ENCODE data around the gene LRP1B.
A peak's percentile ranks its signal among the peaks of the same experiment; 100 is the strongest.

LRP1B gene

DNA sequence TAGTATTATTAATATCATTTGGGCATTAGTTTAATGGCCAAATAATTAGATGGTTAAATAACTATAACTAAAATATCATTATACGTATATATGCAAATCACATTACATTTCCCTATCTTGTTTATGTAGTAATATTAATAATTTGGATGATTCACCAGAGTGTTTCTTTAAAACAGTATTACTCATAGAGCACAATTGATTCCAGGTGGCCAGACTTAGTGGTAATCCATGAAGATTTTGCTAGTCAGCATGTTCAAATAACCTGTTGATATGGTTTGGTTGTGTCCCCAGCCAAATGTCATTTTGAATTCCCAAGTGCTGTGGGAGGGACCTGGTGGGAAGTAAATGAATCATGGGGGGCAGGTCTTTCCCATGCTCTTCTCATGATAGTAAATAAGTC, 782.3 kb downstream of the LRP1B start:
- Histone ChIP-seq H3K56ac (ENCODE audit: low read length) (no peak overlapping the region), H2BK120ac (ENCODE audit: low read depth, low read length) (no peak overlapping the region), H3K79me2 (ENCODE audit: control insufficient read depth, insufficient read depth, low read length) (no peaks in the 10 kb centered on the region), H3K27ac (ENCODE audit: low read depth, low read length) (no peak overlapping the region), H4K8ac (ENCODE audit: low read depth, low read length) (no peak overlapping the region), H3K9ac (ENCODE audit: low read length) (no peak overlapping the region), H4K5ac (ENCODE audit: low read length) (no peak overlapping the region), H3K4me2 (ENCODE audit: low read length) (no peak overlapping the region), H3K23ac (ENCODE audit: low read length) (no peak overlapping the region), H3K4me3 (ENCODE audit: low read length) (no peak overlapping the region), H3K36me3 (ENCODE audit: control insufficient read depth, insufficient read depth, low read length) (no peaks in the 10 kb centered on the region), H3K79me1 (ENCODE audit: low read length) (no peaks in the 10 kb centered on the region), H2BK5ac (ENCODE audit: low read length) (no peak overlapping the region), H3K18ac (ENCODE audit: low read length) (no peak overlapping the region), H3K4ac (ENCODE audit: low read depth, low read length) (no peak overlapping the region), H2AK5ac (ENCODE audit: low read length) (no peak overlapping the region), H3K27me3 (ENCODE audit: insufficient read depth, low read length, poor library complexity) (no peaks in the 10 kb centered on the region), H2BK15ac (replicated peaks; ENCODE audit: low read depth) (no peak overlapping the region), H3K4me1 (ENCODE audit: control insufficient read depth, low read depth, low read length) (no peaks in the 10 kb centered on the region)
- no peak for DNase-seq
- WGBS (ENCODE audit: extremely low coverage, insufficient coverage, low lambda C conversion rate): no CpG with 5 or more reads among the region's 1 CpG

DNA sequence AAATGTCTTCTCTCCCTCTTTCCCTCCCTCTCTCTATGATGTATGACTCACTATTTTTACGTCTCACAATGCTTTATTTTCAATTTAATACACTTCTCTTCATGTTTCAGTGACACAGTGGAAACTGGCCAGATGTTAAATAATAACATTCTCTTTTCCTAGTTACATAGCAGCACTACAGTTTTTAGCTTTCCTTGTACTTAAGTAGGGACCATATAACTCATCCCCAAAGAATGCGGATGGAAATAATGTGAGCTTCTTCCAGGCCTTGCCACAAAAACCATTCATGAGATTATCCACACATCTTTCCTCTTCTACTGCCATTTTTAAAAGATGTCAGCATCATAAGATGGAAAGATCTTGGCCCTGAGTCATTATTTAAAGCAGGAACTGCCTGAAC, 789.4 kb downstream of the LRP1B start:
- no peaks in the 10 kb centered on the region for H3K79me2 ChIP-seq (ENCODE audit: control insufficient read depth, insufficient read depth, low read length)
- no peak overlapping the region for H2AK5ac ChIP-seq (ENCODE audit: low read length)
- no peaks in the 10 kb centered on the region for H3K79me1 ChIP-seq (ENCODE audit: low read length)
- H3K56ac ChIP-seq (ENCODE audit: low read length): no peak overlapping the region
- no peak overlapping the region for H4K5ac ChIP-seq (ENCODE audit: low read length)
- H3K4me2 ChIP-seq (ENCODE audit: low read length): no peak overlapping the region
- no peak overlapping the region for H2BK120ac ChIP-seq (ENCODE audit: low read depth, low read length)
- H3K36me3 ChIP-seq (ENCODE audit: control insufficient read depth, insufficient read depth, low read length): no peaks in the 10 kb centered on the region
- H3K27me3 ChIP-seq (ENCODE audit: insufficient read depth, low read length, poor library complexity): no peaks in the 10 kb centered on the region
- H3K4me3 ChIP-seq (ENCODE audit: low read length): no peak overlapping the region
- H3K27ac ChIP-seq (ENCODE audit: low read depth, low read length): no peak overlapping the region
- no peak overlapping the region for H3K9ac ChIP-seq (ENCODE audit: low read length)
- H3K18ac ChIP-seq (ENCODE audit: low read length): no peak overlapping the region
- no peak overlapping the region for H2BK5ac ChIP-seq (ENCODE audit: low read length)
- H4K8ac ChIP-seq (ENCODE audit: low read depth, low read length): no peak overlapping the region
- DNase-seq: peak; percentile 13
- H3K4ac ChIP-seq (ENCODE audit: low read depth, low read length): no peak overlapping the region
- no peak overlapping the region for H3K23ac ChIP-seq (ENCODE audit: low read length)
- H3K4me1 ChIP-seq (ENCODE audit: control insufficient read depth, low read depth, low read length): no peaks in the 10 kb centered on the region
- WGBS (ENCODE audit: extremely low coverage, insufficient coverage, low lambda C conversion rate): no CpG with 5 or more reads among the region's 2 CpGs
- no peak overlapping the region for H2BK15ac ChIP-seq (replicated peaks; ENCODE audit: low read depth)

DNA sequence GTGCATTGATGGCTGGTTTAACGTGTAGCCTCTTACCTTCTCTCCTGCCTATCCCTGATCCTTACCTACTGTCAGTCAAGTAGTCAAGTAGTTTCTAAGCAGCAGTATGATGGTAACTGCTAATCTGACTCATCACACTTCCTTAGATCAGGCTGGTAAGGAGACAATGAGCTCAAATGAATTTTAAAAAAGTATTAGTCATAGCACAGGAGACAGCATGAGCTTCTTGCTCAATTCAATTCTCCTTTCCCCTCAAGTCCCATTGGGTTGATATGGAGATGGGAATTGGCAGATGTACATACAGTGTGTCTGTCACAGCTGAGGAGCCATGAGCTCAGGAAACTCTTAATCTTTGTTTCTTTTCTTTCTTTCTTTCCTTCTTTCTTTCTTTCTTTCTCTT, 799.7 kb downstream of the LRP1B start:
- Histone ChIP-seq H3K79me2 (ENCODE audit: control insufficient read depth, insufficient read depth, low read length) (no peaks in the 10 kb centered on the region), H3K9ac (ENCODE audit: low read length) (no peak overlapping the region), H3K23ac (ENCODE audit: low read length) (no peak overlapping the region), H3K4me2 (ENCODE audit: low read length) (no peak overlapping the region), H3K27me3 (ENCODE audit: insufficient read depth, low read length, poor library complexity) (no peaks in the 10 kb centered on the region), H4K5ac (ENCODE audit: low read length) (no peak overlapping the region), H2BK5ac (ENCODE audit: low read length) (no peak overlapping the region), H3K4me1 (ENCODE audit: control insufficient read depth, low read depth, low read length) (no peaks in the 10 kb centered on the region), H2BK120ac (ENCODE audit: low read depth, low read length) (no peak overlapping the region), H3K18ac (ENCODE audit: low read length) (no peak overlapping the region), H3K79me1 (ENCODE audit: low read length) (no peaks in the 10 kb centered on the region), H2BK15ac (replicated peaks; ENCODE audit: low read depth) (no peak overlapping the region), H3K4me3 (ENCODE audit: low read length) (no peak overlapping the region), H3K27ac (ENCODE audit: low read depth, low read length) (no peak overlapping the region), H3K4ac (ENCODE audit: low read depth, low read length) (no peak overlapping the region), H2AK5ac (ENCODE audit: low read length) (no peak overlapping the region), H3K36me3 (ENCODE audit: control insufficient read depth, insufficient read depth, low read length) (no peaks in the 10 kb centered on the region), H3K56ac (ENCODE audit: low read length) (no peak overlapping the region), H4K8ac (ENCODE audit: low read depth, low read length) (no peak overlapping the region)
- WGBS (ENCODE audit: extremely low coverage, insufficient coverage, low lambda C conversion rate): no CpG with 5 or more reads among the region's 1 CpG
- peak; percentile 36 for DNase-seq

DNA sequence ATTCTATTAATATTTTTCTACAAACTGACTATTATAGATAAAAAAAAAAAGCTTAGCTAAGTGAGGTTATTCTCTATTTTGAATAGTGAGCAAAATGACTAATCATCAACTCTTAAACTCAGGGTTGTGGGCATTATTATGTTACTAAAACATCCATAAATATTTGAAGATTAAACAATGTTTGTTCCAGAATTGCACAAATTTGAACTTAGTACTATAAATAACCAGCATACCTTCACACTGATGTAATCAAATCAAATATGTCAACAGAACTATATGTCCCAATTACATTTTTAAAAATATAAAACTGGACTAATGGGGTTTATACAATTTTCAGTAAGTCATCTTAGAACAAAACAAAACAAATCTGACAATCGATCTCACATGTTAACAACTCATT, 800.9 kb downstream of the LRP1B start:
- H3K4me1 ChIP-seq (ENCODE audit: control insufficient read depth, low read depth, low read length): no peaks in the 10 kb centered on the region
- WGBS (ENCODE audit: extremely low coverage, insufficient coverage, low lambda C conversion rate): no CpG with 5 or more reads among the region's 1 CpG
- H3K36me3 ChIP-seq (ENCODE audit: control insufficient read depth, insufficient read depth, low read length): no peaks in the 10 kb centered on the region
- no peak overlapping the region for H2BK120ac ChIP-seq (ENCODE audit: low read depth, low read length)
- H3K56ac ChIP-seq (ENCODE audit: low read length): no peak overlapping the region
- no peak overlapping the region for H3K9ac ChIP-seq (ENCODE audit: low read length)
- H3K18ac ChIP-seq (ENCODE audit: low read length): no peak overlapping the region
- H4K5ac ChIP-seq (ENCODE audit: low read length): no peak overlapping the region
- no peak for DNase-seq
- no peak overlapping the region for H2BK15ac ChIP-seq (replicated peaks; ENCODE audit: low read depth)
- no peaks in the 10 kb centered on the region for H3K79me2 ChIP-seq (ENCODE audit: control insufficient read depth, insufficient read depth, low read length)
- no peak overlapping the region for H2AK5ac ChIP-seq (ENCODE audit: low read length)
- no peak overlapping the region for H3K4ac ChIP-seq (ENCODE audit: low read depth, low read length)
- no peaks in the 10 kb centered on the region for H3K79me1 ChIP-seq (ENCODE audit: low read length)
- H3K4me2 ChIP-seq (ENCODE audit: low read length): no peak overlapping the region
- no peak overlapping the region for H3K27ac ChIP-seq (ENCODE audit: low read depth, low read length)
- no peak overlapping the region for H3K4me3 ChIP-seq (ENCODE audit: low read length)
- H3K27me3 ChIP-seq (ENCODE audit: insufficient read depth, low read length, poor library complexity): no peaks in the 10 kb centered on the region
- no peak overlapping the region for H2BK5ac ChIP-seq (ENCODE audit: low read length)
- H4K8ac ChIP-seq (ENCODE audit: low read depth, low read length): no peak overlapping the region
- no peak overlapping the region for H3K23ac ChIP-seq (ENCODE audit: low read length)

DNA sequence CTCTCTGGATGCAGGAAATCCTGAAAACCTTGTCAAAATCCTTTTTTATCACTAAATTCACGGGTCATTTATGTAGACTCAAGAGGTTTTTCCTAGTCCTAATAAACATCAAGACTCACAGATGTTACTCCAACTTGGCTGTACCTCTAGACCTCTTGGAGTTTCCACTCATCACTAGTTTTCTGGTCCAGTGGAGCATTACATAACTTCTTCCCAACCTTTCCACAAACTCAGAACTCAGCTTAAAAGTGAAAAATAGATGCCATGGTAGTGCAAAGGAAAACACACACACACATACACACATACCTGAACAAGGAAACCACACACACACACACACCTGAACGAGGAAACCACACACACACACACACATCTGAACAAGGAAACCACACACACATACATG, 807.2 kb downstream of the LRP1B start:
- Histone ChIP-seq H3K27ac (ENCODE audit: low read depth, low read length) (no peak overlapping the region), H3K79me2 (ENCODE audit: control insufficient read depth, insufficient read depth, low read length) (no peaks in the 10 kb centered on the region), H4K5ac (ENCODE audit: low read length) (no peak overlapping the region), H2BK15ac (replicated peaks; ENCODE audit: low read depth) (no peak overlapping the region), H2BK5ac (ENCODE audit: low read length) (no peak overlapping the region), H4K8ac (ENCODE audit: low read depth, low read length) (no peak overlapping the region), H3K23ac (ENCODE audit: low read length) (no peak overlapping the region), H2BK120ac (ENCODE audit: low read depth, low read length) (no peak overlapping the region), H3K4ac (ENCODE audit: low read depth, low read length) (no peak overlapping the region), H3K4me1 (ENCODE audit: control insufficient read depth, low read depth, low read length) (no peaks in the 10 kb centered on the region), H3K9ac (ENCODE audit: low read length) (no peak overlapping the region), H3K27me3 (ENCODE audit: insufficient read depth, low read length, poor library complexity) (no peaks in the 10 kb centered on the region), H3K4me2 (ENCODE audit: low read length) (no peak overlapping the region), H3K4me3 (ENCODE audit: low read length) (no peak overlapping the region), H3K79me1 (ENCODE audit: low read length) (no peaks in the 10 kb centered on the region), H3K36me3 (ENCODE audit: control insufficient read depth, insufficient read depth, low read length) (no peaks in the 10 kb centered on the region), H3K56ac (ENCODE audit: low read length) (no peak overlapping the region), H2AK5ac (ENCODE audit: low read length) (no peak overlapping the region), H3K18ac (ENCODE audit: low read length) (no peak overlapping the region)
- no peak for DNase-seq
- whole genome bisulfite sequencing (ENCODE audit: extremely low coverage, insufficient coverage, low lambda C conversion rate): no CpG with 5 or more reads among the region's 2 CpGs

DNA sequence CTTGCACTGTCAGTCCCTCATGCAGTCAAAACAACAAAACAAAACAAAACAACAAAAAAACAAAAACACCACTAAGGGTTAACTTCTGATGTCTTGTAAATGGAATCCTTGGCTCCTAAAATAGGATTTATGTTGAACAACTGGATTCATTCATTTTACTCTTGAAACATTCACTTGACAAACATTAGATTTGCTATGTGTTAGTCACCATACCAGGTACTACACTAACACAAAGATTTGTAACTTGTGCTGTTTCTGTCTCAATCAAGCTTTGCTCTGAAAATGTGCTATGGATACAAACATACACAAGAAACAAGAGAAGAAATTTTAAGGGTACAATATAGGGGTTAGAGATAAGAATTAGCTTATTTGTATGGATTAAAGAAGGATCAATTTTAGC, 812.8 kb downstream of the LRP1B start:
- Histone ChIP-seq H3K27me3 (ENCODE audit: insufficient read depth, low read length, poor library complexity) (no peaks in the 10 kb centered on the region), H2BK5ac (ENCODE audit: low read length) (no peak overlapping the region), H3K4me1 (ENCODE audit: control insufficient read depth, low read depth, low read length) (no peaks in the 10 kb centered on the region), H4K8ac (ENCODE audit: low read depth, low read length) (no peak overlapping the region), H2BK15ac (replicated peaks; ENCODE audit: low read depth) (no peak overlapping the region), H3K4me3 (ENCODE audit: low read length) (no peak overlapping the region), H3K4me2 (ENCODE audit: low read length) (no peak overlapping the region), H3K4ac (ENCODE audit: low read depth, low read length) (no peak overlapping the region), H3K18ac (ENCODE audit: low read length) (no peak overlapping the region), H3K27ac (ENCODE audit: low read depth, low read length) (no peak overlapping the region), H3K23ac (ENCODE audit: low read length) (no peak overlapping the region), H2AK5ac (ENCODE audit: low read length) (no peak overlapping the region), H3K9ac (ENCODE audit: low read length) (no peak overlapping the region), H2BK120ac (ENCODE audit: low read depth, low read length) (no peak overlapping the region), H3K56ac (ENCODE audit: low read length) (no peak overlapping the region), H3K79me1 (ENCODE audit: low read length) (no peaks in the 10 kb centered on the region), H3K79me2 (ENCODE audit: control insufficient read depth, insufficient read depth, low read length) (no peaks in the 10 kb centered on the region), H4K5ac (ENCODE audit: low read length) (no peak overlapping the region), H3K36me3 (ENCODE audit: control insufficient read depth, insufficient read depth, low read length) (no peaks in the 10 kb centered on the region)
- no peak for DNase-seq
